C4-2B (cell line): ENCODE data around the gene SEC22C.

Experiments used
- ZFX ChIP-seq: fragments of 450-650 bp; IDR thresholded peaks from 2 replicates; pipeline ENCODE4 v1.6.1; 2017
- TF ChIP-seq, protein P1 (sequence below): fragments of 450-650 bp; conservative IDR thresholded peaks from 2 replicates; pipeline ENCODE4 v1.5.1; 2017; ENCODE audit warnings: mild to moderate bottlenecking

DNA sequence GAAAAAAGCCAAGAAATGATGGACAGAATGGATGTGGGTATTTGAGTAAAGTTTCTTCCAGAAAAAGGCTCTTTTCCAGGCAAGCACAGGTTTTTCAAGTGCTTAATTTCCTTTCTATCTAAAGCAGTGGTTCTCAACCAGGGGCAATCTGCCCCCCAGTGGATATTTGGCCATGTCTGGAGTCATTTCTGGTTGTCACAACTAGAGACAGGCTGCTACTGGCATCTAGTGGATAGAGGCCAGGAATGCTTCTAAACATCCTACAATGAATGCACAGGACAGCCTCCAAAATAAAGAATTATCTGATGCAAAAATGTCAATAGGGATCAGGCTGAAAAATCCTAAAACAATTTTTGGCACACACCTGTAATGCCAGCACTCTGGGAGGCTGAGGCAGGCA, 23.9 kb downstream of the SEC22C start:
- TF ChIP-seq, protein P1, sequence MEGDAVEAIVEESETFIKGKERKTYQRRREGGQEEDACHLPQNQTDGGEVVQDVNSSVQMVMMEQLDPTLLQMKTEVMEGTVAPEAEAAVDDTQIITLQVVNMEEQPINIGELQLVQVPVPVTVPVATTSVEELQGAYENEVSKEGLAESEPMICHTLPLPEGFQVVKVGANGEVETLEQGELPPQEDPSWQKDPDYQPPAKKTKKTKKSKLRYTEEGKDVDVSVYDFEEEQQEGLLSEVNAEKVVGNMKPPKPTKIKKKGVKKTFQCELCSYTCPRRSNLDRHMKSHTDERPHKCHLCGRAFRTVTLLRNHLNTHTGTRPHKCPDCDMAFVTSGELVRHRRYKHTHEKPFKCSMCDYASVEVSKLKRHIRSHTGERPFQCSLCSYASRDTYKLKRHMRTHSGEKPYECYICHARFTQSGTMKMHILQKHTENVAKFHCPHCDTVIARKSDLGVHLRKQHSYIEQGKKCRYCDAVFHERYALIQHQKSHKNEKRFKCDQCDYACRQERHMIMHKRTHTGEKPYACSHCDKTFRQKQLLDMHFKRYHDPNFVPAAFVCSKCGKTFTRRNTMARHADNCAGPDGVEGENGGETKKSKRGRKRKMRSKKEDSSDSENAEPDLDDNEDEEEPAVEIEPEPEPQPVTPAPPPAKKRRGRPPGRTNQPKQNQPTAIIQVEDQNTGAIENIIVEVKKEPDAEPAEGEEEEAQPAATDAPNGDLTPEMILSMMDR, result peak; percentile 34
- TF ChIP-seq ZFX, result no peak
